Kidney (tissue), 14 donors: ENCODE measurements around the gene REXO4. TPM values are rescaled to one million over a fixed set of nuclear protein-coding genes. Genes with fewer than 3 reads are reported as not detected.

ENCODE experiments used
- DNase-seq, 5 donors: peaks; one replicate each; pipeline ENCODE4 v3.0.0-alpha.2; 2013 to 2020
- FAIRE-seq: peaks from 2 replicates; lab custom pipeline; 2012; peaks lifted over from hg19 to GRCh38; lab: Jason Lieb, UNC
- H3K27ac ChIP-seq, 2 donors: one replicate each; pipeline ENCODE4 v1.7.0; 2013; ENCODE audit warnings: low read depth in 2 of 2, low read length in 2 of 2, inconsistent platforms in 1 of 2
- H3K27me3 ChIP-seq: one replicate; pipeline ENCODE4 v1.7.1; 2013; ENCODE audit warnings: low read length, inconsistent platforms; ENCODE audit not compliant: control insufficient read depth, insufficient read depth
- H3K36me3 ChIP-seq, 3 donors: one replicate each; pipeline versions ENCODE4 v1.7.0 to v1.7.1; 2013; ENCODE audit warnings: low read length in 3 of 3, control low read depth in 1 of 3, inconsistent platforms in 1 of 3; ENCODE audit not compliant: insufficient read depth in 3 of 3, control insufficient read depth in 2 of 3
- H3K4me1 ChIP-seq, 3 donors: one replicate each; pipeline versions ENCODE4 v1.7.0 to v1.7.1; 2013; ENCODE audit warnings: low read length in 3 of 3, inconsistent platforms in 1 of 3, low read depth in 1 of 3; ENCODE audit not compliant: control insufficient read depth in 2 of 3, insufficient read depth in 2 of 3
- H3K4me3 ChIP-seq, 3 donors: one replicate each; pipeline versions ENCODE4 v1.7.0 to v1.8.1; 2013; ENCODE audit warnings: low read length in 3 of 3, control low read depth in 1 of 3, inconsistent platforms in 1 of 3
- H3K9ac ChIP-seq, 3 donors: one replicate each; pipeline versions ENCODE4 v1.7.0 to v1.7.1; 2013; ENCODE audit warnings: low read length in 3 of 3, control low read depth in 1 of 3, inconsistent platforms in 1 of 3
- H3K9me3 ChIP-seq, 3 donors: one replicate each; pipeline versions ENCODE4 v1.7.0 to v1.7.1; 2013; ENCODE audit warnings: low read length in 3 of 3, control low read depth in 1 of 3, inconsistent platforms in 1 of 3; ENCODE audit not compliant: control insufficient read depth in 2 of 3, insufficient read depth in 1 of 3
- intact Hi-C: fragments of 100-400 bp; cut with DNase I; formaldehyde crosslinking; loops from one replicate; pipeline ENCODE4 v1.11.1; 2022
- polyA plus RNA-seq: library from polyadenylated mRNA; stranded (reverse); fragments of 350-450 nt; fragmentation: Illumina TruSeq; extraction: RNeasy Lipid Tissue Mini Kit (QIAGEN cat#74804); gene quantifications from one replicate; pipeline ENCODE4 v1.2.3, GENCODE V29; 2014; ENCODE audit warnings: low read depth, low replicate concordance; ENCODE audit not compliant: insufficient read depth
- total RNA-seq: library from RNA; stranded (reverse); fragmentation: NEBNext Ultra II Directional; extraction: Animal tissue kit (Norgen Biotek cat#: 25700); gene quantifications from one replicate; pipeline ENCODE4 v1.2.1, GENCODE V29; 2021
- TF ChIP-seq, protein P1 (sequence below): IDR thresholded peaks from 3 replicates; pipeline ENCODE4 v1.5.1; 2012; ENCODE audit warnings: mild to moderate bottlenecking, moderate library complexity, borderline replicate concordance; ENCODE audit not compliant: insufficient read depth; ENCODE audit errors: extremely low read depth
- donor health status: control.
- donor health status: control.
- donor health status: control.
- donor health status: control.
- donor health status: control.
- donor health status: DM: yes; HTN: yes; CAD: no.
- donor health status: Normal renal cell carcinoma (clear cell type).

The REXO4 gene
- total and polyA plus RNA-seq, 2 donors from 2014 or later, result 17.5 to 18.6 TPM

DNA sequence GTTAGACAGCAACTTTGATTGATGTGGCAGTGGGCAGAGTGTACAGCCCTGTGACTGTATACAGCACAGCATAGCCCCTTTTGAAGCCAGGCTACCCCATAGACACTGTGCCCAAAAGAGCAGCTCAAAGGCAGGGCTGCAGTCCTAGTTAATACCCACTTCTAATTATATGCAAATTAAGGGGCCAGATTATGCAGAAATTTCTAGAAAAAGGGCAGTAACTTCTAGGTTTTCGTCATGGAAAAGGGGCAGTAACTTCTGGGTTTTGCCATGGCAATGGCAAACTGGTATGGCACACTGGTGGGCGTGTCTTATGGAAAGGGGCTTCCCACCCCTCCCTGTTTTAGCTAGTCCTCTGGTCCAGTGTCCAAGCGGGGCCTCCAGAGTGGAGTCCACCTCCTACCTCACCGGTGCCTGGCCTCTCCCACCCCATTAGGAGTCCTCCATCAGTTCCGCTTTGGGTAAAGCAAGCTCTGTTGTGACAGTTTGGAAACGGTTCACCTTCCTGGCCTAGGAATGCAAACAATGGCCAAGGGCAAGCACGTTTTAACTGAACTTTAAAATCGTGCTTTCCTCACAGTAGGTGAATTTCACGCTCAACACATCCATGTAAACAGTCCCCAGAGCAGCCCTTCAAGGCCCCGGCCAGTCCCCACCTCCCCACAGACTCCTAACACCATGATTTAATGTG is 10.0 kb upstream of the REXO4 start:
- Histone ChIP-seq H3K9ac (no peak overlapping the region), H3K4me3 (no peak overlapping the region), H3K9me3 (no peaks in the 10 kb centered on the region), H3K4me1 (no peaks in the 10 kb centered on the region), H3K36me3 (no peaks in the 10 kb centered on the region), H3K27ac (no peak overlapping the region), H3K27me3 (no peaks in the 10 kb centered on the region)
- FAIRE-seq (no peak), DNase-seq (no peak)
- TF ChIP-seq, protein P1, sequence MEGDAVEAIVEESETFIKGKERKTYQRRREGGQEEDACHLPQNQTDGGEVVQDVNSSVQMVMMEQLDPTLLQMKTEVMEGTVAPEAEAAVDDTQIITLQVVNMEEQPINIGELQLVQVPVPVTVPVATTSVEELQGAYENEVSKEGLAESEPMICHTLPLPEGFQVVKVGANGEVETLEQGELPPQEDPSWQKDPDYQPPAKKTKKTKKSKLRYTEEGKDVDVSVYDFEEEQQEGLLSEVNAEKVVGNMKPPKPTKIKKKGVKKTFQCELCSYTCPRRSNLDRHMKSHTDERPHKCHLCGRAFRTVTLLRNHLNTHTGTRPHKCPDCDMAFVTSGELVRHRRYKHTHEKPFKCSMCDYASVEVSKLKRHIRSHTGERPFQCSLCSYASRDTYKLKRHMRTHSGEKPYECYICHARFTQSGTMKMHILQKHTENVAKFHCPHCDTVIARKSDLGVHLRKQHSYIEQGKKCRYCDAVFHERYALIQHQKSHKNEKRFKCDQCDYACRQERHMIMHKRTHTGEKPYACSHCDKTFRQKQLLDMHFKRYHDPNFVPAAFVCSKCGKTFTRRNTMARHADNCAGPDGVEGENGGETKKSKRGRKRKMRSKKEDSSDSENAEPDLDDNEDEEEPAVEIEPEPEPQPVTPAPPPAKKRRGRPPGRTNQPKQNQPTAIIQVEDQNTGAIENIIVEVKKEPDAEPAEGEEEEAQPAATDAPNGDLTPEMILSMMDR, result no peak
- intact Hi-C loops, result no loop called here

DNA sequence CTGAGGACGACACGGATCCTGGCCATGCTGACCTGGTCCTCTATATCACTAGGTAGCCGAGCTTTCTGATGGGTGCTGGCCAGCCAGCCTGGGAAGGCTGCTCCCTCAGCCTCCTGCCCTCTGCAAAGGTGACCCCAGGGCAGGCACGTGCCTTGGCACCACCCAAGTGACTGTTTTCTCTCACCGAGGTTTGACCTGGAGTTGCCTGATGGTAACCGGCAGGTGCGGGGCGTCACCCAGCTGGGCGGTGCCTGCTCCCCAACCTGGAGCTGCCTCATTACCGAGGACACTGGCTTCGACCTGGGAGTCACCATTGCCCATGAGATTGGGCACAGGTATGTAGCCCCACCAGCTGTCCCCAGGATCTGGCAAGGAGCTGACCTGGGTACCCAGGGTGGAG is 8.2 kb upstream of the REXO4 start:
- Histone ChIP-seq H3K4me1 (no peaks in the 10 kb centered on the region), H3K36me3 (no peaks in the 10 kb centered on the region), H3K9ac (no peak overlapping the region), H3K27ac (no peak overlapping the region), H3K4me3 (no peak overlapping the region), H3K27me3 (no peaks in the 10 kb centered on the region), H3K9me3 (no peaks in the 10 kb centered on the region)
- DNase-seq (no peak), FAIRE-seq (no peak)
- TF ChIP-seq, protein P1, result no peak
- intact Hi-C loops, result no loop called here

DNA sequence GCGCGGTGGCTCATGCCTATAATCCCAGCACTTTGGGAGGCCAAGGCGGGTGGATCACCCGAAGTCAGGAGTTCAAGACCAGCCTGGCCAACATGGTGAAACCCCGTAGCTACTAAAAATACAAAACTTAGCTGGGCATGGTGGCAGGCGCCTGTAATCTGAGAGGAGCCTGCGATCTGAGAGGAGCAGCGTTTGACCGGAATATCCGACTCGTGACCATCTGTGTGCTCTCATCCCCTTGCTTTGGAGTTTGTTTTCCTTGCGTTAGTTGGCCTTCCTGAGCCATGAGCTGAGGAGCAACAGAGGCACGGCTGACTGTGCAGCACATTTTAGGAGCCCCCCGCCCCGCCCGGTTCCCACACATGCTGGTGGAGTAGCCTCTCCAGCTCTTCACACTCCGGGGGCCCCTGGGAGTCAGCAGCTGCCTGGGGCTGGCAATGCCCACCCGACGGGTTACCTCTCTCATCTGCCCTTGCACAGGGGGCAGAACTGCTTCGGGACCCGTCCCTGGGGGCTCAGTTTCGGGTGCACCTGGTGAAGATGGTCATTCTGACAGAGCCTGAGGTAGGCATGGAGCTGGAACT is 7.3 kb upstream of the REXO4 start:
- Histone ChIP-seq H3K4me3 (no peak overlapping the region), H3K27me3 (no peaks in the 10 kb centered on the region), H3K4me1 (no peaks in the 10 kb centered on the region), H3K9me3 (no peaks in the 10 kb centered on the region), H3K27ac (no peak overlapping the region), H3K36me3 (no peaks in the 10 kb centered on the region), H3K9ac (no peak overlapping the region)
- TF ChIP-seq, protein P1, result no peak
- intact Hi-C loops, result no loop called here
- no peak for FAIRE-seq
- DNase-seq, result peak in 2 of 5 donors; percentile 25 to 36

DNA sequence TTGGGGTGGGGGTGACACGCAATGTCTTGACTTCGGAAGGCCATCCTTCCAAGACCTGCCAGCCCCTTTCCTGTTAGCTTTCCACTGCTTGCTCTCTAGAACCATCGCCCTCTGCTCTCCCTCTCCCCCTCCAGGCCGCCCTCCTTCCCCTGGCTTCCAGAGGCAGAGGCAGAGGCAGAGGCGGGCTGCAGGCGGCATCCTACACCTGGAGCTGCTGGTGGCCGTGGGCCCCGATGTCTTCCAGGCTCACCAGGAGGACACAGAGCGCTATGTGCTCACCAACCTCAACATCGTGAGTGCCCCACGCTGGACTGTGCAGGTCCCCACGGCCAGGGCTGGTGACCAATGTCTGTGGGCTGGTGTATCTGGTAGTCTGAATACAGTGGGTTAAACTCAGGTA is 6.4 kb upstream of the REXO4 start:
- DNase-seq (no peak), FAIRE-seq (no peak)
- Histone ChIP-seq H3K36me3 (no peaks in the 10 kb centered on the region), H3K27ac (no peak overlapping the region), H3K4me3 (no peak overlapping the region), H3K4me1 (no peaks in the 10 kb centered on the region), H3K27me3 (no peaks in the 10 kb centered on the region), H3K9me3 (no peaks in the 10 kb centered on the region), H3K9ac (no peak overlapping the region)
- TF ChIP-seq, protein P1, result no peak
- intact Hi-C loops, result no loop called here
